Activated naive CD4-positive, alpha-beta T cell treated with Interleukin-2 at 50 U/mL for 16 hours (primary cell): ENCODE measurements around the gene PRR20B.
"Not testable (repeated sequence)": the region's sequence is repeated elsewhere in the genome, so short reads cannot be mapped to it uniquely, and the experiment has no call there.

Source experiments
- DNase-seq: peaks from one replicate; pipeline ENCODE4 v3.0.0-alpha.2; 2020

The PRR20B gene

DNA sequence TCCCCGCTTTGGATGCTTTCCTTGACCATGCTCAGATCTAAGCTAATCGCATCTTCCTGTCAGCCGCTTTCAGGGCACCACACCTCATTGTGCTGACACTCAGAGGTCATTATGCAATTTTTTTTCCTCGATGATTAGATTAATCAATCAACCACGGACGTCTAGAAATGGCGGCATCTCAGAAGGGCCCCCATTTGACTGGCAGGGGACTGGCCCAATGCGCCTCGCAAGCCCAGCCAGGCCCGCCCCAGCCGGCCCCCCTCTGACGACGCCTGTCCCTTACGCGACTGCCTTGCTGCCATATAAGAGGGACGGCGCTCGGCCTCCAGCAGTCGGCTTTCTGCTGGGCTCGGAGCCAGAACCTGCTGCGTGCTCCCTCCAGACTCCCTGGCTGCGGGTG, at the start of gene PRR20B:
TSS of gene PRR20B (plus strand) at position 301 of the 400 bp plus-strand sequence. CDS start 387 bp downstream, outside the sequence.
- DNase-seq = not testable (repeated sequence)

DNA sequence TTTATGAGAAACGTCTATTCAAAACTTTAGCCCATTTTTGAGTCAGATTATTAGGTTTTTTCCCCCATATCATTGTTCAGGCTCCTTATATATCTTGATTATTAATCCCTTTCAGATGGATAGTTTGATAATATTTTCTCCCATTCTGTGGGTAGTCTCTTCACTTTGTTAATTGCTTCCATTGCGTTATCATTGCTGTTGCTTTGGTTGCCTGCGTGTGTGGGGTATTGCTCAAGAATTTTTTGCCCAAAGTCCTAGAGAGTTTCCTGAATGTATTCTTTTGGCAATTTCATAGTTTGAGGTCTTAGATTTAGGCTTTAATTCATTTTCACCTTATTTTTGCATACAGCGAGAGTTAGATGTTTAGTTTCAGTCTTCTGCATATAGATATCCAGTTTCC, 32.3 kb upstream of the PRR20B start:
- no peak for DNase-seq

- DNase-seq = no peak
Observed at GRCh38 chr13:57123681-57124080, 23.6 kb upstream of the PRR20B start.

- DNase-seq = no peak
Observed at GRCh38 chr13:57128909-57129308, 18.4 kb upstream of the PRR20B start.

DNA sequence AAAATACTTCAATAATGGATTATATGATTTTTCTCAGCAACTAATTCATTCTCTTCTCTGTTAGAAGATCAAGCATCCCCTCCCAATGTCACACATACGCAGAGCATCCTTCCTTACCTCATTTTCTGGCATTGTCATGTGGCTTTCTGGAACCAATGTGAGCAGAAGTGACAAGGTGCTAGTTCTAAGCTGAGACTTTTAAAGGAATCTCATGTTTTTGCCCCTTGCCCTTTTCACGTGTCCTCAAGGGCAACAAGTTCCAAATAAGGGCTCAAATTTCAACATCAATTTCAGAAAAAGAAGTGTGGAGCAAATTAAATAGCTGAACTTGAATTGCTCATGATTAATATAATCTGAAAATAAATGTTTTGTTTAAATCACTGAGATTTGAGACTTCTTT, 11.2 kb upstream of the PRR20B start:
- DNase-seq = no peak

- no peak for DNase-seq
Observed at GRCh38 chr13:57137585-57137984, 9.7 kb upstream of the PRR20B start.

GRCh38 chr13:57138988-57139387, 8.3 kb upstream of the PRR20B start:
- DNase-seq = no peak

DNA sequence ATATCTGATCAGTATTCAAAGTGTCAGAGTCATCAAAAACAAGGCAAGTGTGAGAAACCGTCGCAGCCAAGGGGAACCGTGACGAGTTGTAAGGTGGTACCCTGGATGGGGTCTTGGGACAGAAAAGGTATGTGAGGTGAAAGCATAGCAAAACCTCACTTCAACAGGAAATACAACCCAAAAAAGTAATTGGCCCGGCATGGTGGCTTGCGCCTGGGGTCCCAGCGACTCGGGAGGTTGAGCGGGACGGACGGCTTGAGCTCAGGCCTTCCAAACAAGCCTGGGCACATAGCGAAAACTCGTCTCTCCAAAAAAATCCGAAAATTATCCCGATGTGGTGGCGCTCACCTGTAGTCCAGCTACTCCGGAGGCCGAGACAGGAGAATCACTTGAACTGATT, 7.5 kb upstream of the PRR20B start:
- not testable (repeated sequence) for DNase-seq

GRCh38 chr13:57140235-57140968, 6.9 kb upstream of the PRR20B start, which contains the start of gene PRR20A:
TSS of gene PRR20A (plus strand) at chr13:57140918. CDS start at chr13:57141305, 387 bp downstream.
- not testable (repeated sequence) for DNase-seq

DNA sequence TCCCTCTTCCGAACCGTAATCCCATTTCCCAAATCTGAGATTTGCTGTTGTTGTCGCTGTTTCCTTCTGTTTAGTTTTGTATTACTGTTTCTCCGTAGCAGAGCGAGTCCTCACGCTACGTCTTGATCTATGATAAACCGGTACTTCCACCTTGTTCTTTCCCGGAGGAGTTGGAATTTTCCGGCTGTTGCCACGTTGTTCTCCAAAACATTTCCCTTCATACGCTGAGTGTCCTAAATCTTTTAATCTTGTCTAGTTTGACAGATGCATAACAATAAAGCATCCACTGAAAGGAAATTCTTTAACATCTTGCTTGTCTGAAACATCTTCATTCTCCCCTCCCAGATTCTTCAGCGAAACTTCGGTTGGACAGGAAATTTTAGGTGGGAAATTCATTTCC, 818 bp downstream of the PRR20B start:
- DNase-seq = not testable (repeated sequence)

DNA sequence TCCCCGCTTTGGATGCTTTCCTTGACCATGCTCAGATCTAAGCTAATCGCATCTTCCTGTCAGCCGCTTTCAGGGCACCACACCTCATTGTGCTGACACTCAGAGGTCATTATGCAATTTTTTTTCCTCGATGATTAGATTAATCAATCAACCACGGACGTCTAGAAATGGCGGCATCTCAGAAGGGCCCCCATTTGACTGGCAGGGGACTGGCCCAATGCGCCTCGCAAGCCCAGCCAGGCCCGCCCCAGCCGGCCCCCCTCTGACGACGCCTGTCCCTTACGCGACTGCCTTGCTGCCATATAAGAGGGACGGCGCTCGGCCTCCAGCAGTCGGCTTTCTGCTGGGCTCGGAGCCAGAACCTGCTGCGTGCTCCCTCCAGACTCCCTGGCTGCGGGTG, 6.5 kb downstream of the PRR20B start, which contains the start of gene PRR20C:
TSS of gene PRR20C (plus strand) at position 301 of the 400 bp plus-strand sequence. CDS start 387 bp downstream, outside the sequence.
- DNase-seq = not testable (repeated sequence)

GRCh38 chr13:57160332-57160731, 13.0 kb downstream of the PRR20B start, which contains the start of gene PRR20D:
TSS of gene PRR20D (plus strand) at chr13:57160632. CDS start at chr13:57161019, 387 bp downstream.
- DNase-seq = not testable (repeated sequence)

DNA sequence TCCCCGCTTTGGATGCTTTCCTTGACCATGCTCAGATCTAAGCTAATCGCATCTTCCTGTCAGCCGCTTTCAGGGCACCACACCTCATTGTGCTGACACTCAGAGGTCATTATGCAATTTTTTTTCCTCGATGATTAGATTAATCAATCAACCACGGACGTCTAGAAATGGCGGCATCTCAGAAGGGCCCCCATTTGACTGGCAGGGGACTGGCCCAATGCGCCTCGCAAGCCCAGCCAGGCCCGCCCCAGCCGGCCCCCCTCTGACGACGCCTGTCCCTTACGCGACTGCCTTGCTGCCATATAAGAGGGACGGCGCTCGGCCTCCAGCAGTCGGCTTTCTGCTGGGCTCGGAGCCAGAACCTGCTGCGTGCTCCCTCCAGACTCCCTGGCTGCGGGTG, 19.6 kb downstream of the PRR20B start, which contains the start of gene PRR20E:
TSS of gene PRR20E (plus strand) at position 301 of the 400 bp plus-strand sequence. CDS start 387 bp downstream, outside the sequence.
- DNase-seq = not testable (repeated sequence)

- no peak for DNase-seq
Observed at GRCh38 chr13:57191667-57192066, 44.4 kb downstream of the PRR20B start.
